Measurements from ENCODE around the gene NRF1.

The NRF1 gene

DNA sequence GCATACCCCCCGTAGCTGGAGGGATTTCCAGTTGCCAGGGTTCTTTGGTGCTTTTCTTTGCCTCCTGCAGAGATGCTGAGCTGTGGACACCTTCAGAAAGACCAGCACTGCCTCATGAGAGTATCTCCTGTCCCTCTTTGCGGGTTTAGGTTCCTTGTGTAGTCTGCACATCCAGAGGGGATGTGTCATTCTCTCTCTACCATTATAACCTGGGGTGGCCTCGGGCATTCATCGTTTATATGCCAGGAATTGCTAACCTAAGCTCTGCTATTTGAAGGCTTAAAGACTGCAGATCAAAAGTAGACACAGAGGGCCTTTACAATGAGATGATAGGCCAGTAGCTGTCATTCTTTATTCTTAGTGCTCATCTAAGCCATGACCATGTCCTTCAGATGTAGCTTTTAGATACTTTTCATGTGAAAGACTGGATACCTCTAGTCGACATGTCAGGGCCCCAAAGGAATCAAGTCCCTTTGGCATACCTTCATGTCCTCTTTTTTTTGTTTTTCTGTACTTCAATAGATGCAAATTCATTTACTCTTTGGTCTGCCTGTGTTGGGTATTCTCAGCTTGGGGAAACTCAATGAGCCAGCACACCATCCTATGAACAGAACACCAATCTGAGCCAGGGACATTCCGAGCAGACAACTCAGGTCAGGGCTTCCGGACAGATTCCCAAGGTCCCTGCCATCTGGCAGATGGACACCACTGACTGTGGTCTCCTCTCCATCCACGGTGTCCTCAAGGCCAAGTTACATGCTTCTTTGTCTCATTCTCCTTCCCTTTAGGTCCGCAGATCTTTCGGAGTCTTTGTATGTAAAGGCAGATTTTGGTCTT, 129.3 kb downstream of the NRF1 start:
- no peak for DNase-seq (ENCODE audit: low spot score)

DNA sequence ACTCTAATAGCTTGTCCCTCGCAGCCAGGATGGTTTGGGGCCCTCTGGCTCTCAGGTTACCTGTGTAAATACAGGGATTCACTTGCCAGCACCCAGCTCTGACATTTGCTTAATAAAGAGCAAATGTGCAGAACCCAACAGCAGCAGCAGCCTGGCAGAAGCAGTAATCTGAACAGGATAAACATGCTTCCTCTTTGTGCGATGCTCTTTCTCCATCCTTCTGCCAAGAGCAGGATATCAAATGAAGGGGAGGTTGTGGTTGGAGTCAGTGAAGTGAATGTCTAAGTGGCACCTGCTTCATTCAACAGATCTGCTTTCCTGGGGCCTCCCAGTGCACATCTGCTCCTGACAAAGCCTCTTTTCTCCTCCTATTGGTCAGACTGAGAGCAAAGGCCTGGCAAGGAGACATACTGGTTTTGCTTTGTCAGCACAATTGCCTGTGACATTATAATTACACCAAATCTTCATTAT, 130.3 kb downstream of the NRF1 start:
- DNase-seq (ENCODE audit: low spot score), result no peak

DNA sequence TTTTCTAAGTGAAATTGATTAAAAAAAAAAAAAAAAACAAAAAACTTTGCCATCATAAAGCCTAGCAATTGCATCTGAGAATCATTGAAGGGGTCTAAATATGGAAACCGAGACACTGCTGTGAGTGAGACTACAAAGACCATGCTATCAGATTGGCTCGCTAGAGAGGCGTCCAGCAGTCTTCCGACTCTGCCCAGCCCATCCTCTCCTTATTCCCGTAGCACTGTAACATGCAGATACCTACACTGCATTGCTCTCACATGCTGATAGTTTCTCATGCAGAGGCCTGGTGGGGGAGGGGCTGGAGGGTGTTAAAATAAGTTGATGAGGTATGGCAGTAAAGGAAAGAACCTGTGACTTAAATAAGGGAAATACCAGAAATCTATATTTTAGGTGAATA, 130.7 kb downstream of the NRF1 start:
- no peak for DNase-seq (ENCODE audit: low spot score)

DNA sequence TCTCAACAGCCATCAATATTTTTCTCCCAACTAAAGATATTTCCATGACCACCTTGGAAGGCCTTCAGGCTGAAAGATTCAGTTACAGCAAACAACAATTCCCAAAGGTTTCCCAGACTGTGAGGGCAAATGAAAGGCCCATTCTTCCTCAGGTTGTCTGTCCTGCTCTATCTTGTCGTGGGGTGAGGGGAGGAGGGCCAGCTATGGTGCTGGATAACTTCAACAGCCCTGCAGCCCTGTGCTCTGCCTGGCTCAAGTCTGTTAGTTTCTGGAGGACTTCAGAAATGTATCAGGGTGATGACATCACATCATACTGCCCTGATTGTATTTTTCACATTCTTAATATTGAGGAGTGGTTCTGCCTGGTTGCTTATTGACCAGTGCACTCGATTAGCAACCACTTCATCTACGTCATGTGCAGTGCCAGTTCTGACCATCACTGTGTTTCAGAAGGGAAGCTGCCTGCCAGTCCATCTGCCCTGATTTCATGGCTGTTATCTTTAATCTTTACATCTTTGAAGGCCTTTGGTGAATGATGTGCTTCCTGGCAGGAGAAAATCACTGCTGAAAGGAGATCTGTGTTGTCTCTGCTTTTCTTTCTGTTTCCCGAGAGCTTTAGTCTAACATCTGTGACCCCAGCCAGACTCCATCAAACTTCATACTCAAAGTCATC, 135.5 kb downstream of the NRF1 start:
- no peak for DNase-seq (ENCODE audit: low spot score)

DNA sequence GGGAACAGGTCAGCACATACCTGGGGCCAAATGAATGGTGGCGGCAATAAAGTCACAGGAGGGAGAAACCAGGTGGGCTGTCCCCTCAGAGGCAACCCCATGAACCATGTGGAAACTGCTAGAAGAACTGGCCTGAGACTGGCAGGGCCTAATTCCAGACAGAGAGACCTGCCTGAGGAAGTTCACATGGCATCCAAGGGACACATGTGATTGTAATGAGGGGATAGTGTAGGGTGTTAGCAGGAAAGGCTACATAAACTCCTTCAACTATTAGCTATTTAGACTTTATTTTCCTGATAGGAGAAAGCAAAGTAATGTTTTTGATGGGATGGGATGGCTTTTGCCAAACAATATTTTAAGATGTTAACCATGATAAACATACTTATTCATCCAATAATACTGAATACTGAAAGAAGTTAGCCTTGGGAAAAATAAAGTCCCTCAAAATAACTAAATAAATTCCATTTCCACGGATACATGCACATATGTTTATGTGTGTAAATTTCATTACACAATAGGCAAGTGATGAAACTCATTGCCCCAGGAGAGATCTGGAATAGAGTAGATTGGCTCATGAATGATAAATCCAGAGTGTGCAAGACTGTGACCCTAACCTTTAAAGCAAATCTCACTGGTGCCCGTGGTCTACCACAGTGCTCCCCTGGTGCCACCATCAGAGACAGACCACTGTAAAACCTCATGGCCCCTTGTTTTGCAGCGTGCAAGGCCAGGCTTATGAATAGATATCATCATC, 137.0 kb downstream of the NRF1 start:
- DNase-seq (ENCODE audit: low spot score), result no peak

DNA sequence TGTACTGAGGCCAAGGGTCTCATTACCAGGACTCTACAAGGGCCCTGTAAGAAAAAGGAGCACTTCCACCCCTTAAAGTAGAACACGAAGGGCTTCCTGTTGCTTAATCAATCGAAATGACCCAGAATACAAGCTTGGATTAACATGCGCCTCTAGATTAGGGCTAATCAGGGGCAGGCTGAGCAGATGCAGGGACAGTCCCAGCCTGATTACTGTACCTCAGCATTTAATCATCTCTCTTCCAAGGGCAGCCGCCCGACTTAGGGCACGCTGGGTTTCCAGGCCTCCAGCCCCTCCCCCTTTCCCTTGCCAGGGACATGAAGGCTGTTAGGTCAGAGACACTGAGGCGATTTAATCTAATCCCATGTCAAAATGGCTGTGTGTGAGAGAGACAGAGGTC, 138.6 kb downstream of the NRF1 start:
- no peak for DNase-seq (ENCODE audit: low spot score)

DNA sequence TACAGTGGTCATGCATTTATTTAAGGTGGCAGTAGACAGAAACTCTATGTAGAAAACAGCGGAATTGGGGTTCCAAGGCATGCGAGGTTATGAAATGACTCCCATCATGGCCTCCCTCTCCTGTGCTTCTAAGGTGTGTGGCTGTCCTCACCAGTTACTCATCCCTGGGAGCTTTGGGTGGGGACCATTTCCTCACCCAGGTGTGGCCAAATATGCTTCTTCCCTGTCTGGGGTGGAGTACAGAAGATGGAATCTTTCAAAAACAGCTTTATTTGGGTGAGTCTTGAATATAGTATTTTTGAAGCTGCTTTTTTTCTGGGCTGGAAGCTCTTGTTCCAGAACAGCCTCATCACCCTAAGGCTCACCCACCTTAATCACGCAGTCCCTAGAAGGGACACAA, 139.0 kb downstream of the NRF1 start:
- no peak for DNase-seq (ENCODE audit: low spot score)

DNA sequence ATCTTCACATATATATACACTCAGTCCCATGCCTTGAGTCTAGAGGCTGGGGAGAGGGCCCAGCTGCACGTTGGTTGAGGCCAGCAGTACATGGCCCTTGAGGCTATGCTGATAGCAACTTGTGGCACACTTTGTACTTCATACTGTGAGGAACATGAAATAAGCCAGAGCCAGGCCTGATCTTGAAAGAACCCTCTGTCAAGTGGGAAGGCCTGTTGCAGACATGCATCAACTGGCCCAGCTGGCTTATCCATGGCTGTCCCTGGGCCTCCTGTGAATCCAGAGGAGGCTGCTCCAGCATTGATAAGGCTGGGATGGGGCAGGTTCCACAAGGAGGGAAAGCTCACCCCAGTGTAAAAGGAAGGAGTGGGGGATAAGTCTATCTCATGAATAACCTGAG, 140.4 kb downstream of the NRF1 start:
- no peak for DNase-seq (ENCODE audit: low spot score)

DNA sequence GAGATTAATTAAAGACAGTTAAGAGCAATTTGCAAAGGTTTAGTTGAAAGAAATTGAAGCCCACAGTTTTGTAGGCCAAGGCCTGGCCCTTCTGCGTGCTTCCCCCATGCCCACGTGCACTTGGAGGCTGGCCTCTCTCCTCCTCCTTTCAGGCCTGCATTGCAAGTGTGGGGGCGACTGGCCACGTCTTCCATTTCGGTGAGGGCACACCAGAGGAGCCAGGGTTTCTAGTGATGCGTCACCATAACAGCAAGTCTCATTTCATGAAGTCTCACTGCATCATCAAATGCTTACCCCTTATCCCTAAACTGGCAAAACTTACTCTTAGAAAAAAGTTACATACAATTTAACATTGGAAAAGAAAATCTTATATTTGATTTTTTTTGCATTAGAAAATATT, 141.2 kb downstream of the NRF1 start:
- DNase-seq (ENCODE audit: low spot score), result no peak

DNA sequence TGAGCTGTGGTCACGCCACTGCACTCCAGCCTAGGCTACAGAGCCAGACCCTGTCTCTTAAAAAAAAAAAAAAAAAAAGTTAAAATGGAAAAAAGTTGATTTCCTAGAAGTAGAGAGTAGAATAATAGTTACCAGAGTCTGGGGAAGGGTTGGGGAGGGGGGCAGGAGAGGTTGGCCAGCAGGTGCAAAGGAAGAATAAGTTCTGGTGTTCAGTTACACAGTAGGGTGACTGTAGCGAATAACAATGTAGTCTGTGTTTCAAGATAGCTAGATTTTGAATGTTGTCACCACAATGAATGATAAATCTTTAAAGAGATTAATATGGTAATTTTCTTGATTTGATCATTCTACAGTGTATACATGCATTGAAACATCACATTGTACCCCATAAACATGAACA, 142.9 kb downstream of the NRF1 start:
- DNase-seq (ENCODE audit: low spot score), result no peak

DNA sequence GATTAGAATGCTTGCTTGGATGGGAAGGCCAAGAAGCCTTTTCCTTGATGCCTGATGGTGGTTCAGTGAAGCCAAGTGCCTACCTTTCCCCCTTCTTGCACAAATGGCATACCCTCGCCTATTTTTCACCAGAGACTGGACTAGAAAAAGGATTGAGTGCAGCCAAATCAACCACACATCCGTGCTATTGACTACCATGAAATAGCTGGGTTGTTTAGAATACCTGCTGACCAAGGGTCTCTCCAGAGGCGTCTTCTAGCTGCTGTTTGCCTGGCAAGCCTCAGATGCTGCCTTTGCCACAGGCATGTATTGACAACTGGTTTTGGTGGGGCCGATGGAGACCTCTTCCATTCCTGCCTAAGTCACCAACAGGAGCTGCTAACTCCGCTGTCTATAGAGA, 146.5 kb downstream of the NRF1 start:
- DNase-seq (ENCODE audit: low spot score), result no peak

DNA sequence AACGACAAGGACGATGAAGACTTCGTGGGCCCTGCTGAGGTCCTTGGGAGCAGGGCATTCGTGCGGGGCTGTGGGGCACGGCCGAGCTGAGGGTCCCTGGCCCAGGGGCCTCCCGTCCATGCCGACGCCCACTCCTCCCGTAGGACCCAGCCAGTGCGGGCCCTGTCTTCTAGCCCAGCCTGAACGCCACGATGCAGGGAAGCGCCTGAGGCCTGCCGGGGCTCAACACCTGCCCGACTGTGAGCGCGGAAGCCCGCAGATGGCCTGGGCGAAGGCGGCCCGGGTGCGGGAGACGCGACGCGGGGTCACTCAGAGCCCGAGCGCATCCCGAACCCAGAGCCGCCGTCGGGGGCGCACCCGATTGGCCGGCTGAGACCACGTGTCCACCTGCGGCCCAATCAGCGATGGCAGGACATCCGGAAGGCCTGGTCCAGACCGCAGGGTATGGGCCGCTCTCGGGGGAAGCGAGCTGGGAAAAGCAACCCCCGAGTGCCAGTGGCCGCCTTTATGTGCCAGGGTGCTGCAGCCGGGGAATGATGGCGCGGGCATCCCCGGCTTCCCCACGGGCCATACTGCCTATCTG, 151.0 kb downstream of the NRF1 start:
- no peak for DNase-seq (ENCODE audit: low spot score)

DNA sequence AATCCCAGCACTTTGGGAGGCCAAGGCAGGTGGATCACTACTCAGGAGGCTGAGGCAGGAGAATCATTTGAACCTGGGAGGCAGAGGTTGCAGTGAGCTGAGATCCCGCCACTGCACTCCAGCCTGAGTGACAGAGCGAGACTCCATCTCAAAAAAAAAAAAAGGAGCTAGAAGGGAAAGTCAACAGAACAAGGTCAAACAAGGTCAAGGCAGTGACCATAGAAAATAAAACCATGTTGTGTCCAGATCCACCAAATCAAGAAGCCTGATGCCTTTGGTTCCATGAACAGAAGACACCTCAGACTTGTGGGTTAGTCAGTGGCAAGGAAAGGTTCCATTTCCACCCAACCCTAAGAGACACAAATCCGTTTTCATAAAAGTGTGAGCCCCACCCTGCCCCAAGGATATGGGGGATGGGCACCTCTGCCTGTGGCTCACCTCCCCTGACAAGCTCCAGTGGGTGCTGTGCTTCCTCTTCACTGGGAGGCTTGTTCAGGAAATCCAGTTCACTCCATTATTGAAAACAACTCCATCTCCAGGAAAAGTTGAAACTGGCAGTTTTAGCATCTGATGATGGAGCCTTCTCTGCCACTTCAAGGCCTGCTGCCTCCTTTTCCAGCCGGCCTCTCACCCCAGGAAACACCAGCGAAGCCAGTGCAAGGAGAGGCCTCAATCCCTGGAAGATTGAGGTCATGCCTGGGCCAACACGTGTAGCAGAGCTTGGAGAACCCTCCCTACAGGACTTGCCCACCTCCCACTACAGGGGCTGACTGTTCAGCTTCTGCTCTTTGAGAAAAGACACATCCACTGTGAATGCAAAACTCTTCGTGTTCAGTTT, 152.9 kb downstream of the NRF1 start:
- no peak for DNase-seq (ENCODE audit: low spot score)

DNA sequence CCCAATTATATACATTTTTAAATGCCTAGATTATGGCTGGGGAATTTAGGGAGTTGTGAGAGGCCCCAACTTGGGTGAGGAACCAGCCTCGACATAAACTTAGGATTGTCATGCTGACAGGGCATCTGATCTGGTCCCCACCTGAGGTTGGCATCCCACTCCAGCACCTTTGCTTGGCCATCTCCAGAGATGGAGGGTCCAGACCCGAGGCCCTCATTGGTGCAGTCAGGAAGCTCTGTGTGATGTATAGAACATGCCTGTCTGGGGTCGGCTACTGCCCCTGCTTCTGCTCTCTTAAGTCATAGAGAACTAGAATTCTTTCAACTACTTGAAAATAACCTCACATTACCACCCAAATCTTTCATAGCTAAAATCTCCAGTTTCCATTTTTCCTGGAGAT, 153.8 kb downstream of the NRF1 start:
- DNase-seq (ENCODE audit: low spot score), result no peak

DNA sequence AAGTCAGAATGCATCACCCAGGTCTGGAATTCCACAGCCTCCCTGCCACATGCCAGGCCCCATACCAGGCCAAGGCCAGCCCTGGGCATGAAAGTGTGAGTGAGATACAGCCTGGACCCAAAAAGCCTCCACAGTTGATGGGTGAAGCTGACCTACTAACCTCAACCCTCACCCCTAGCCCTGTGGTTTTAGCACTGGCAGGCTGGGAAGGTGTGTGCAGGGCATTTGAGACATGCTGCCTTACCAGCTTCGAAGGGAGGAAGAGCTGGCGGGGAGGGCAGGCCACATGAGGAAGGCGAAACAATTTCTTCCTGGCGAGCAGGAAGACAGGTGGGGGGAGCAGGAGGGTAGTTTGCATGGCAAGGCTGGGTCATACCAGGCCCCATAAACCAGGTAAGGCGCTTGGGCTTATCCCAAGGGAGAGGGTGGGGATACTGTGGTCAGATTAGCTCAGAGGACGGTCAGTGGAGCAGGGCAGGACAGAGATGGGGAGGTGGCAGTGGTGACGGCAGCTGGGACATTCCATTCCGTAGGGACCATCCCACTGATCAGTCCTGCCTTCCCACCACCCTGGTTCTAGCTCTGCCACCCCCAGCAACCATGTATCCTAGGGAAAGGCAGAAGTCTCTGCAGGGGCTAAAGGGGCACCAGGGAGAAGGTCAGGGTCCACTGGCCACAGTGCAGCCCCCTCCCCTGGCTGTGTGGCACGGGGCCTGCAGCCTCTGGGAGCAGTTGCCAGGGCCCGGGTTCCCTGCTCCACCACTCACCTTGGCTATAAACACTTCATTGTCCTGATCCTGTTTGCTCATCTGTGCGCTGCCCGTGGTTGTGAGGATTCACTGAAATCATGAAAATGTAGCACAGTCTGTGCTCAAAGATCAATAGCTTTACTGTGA, 155.8 kb downstream of the NRF1 start:
- DNase-seq (ENCODE audit: low spot score), result no peak

DNA sequence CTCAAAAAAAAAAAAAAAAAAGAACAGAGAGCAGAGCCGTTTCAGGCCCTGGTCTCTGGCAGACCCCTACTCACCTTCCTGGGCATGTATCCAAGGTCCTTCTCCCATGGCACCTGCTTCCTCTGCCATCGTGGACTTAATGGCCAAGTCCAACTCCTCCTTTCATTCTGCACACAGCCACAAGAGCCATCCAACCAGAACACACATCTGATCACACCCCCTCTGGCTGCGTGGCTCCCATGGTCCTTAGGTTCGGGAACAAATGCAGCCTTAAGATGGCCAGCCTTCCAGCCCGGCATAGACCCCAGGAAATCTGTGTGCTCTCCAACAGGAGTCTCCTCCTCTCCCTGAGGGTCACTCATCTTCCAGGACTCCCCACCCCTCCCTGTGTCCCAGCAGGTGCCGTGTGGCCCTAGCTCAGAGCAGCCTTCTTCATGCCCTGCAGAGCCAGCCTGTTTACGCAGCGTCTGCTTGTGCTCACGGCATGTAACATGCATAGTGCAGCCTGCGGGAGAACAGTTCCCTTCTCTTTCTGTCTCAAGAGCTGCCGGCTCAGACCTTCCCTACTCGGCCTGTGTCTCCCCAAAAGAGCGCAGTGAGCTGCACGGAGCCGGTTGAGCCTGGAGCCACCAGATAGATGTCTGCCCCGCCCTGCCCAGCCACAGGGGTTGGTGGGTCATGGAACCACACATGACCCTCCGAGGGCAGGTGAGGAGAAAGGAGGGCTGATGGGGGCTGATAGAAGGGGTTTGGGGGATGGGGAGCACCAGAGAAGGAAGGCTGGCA, 157.3 kb downstream of the NRF1 start:
- no peak for DNase-seq (ENCODE audit: low spot score)

DNA sequence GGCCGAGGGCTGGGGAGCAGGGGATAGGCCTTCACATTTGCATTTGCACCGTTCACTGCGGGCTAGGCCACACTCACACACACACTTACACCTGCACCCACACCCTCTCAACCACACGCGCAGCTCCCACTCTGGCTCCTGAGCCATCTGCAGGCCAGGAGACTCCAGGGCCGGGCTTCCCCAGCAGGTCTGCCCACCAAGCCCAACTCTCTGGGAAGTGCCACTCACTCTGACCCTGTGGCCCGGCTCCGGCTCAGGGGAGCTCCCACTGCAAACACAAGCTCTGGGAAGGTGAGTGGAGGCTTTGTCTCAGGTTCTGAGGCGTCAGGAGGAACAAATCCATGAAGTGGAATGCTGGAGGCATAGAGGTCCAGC, 157.9 kb downstream of the NRF1 start:
- DNase-seq (ENCODE audit: low spot score), result no peak

DNA sequence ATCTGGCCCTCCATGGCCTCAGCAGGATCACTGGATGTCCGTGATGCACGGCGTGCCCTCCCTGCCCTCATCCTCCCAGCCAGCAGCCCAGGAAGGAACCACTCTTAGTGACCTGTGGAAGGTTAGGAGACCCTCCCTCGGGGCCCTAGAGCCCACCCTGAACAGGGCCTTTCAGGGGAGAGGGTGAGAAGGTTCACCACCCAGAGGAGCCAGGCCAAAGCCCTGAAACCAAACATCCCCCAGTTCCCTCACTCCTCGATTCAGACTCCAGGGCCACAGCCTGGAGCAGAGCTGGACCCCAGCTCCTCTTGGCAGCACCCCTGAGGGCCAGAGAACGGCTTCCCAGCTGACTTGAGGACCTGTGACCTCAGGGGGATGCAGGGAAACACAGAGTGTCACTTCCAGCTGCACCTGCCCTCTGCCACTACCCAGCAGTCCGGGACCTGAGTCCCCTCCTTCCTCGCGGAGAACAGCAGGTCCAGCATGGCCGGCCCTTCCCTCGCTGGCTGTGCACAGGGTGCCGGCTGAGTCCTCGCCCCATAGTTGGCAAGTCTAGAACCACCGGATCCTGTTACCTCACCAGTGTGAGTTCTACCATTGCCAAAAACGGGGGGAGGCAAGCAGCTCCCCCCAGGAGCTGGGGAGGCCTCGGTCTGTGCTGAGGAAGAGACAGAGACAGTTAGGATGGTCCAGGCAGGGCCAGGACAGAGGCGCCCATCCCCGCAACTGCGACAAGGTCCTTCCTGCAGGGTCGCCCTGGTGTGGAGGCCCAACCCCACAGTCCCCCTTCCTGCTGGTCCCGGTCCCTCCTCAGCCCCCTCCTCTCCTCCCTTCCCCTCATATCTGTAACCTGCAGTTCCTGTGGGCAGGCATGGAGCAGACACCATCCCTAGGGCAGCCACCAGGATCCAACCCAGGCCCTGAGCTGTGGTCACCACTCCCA, 158.6 kb downstream of the NRF1 start:
- DNase-seq (ENCODE audit: low spot score), result no peak

All from germinal center (tissue), 1 donor.